ENCODE data around the gene RBM20. TPM values are rescaled to one million over a fixed set of nuclear protein-coding genes. Genes with fewer than 3 reads are reported as not detected.

RBM20 gene
- total and polyA plus RNA-seq, 2 of the 4 experiments (the other 2 are of a cell fraction): under 0.01 to 0.15 TPM

- TF ChIP-seq CTCF (conservative IDR thresholded peaks at IDR 0.05; ENCODE audit: low read depth, low read length) (no peak), POLR2A (IDR thresholded peaks at IDR 0.05; ENCODE audit: low read depth, low read length) (no peak)
Measured at GRCh38 chr10:110619514-110620397, 24.4 kb upstream of the RBM20 start (continued).

- ChIA-PET POLR2A (ENCODE audit: unreplicated experiment) (interaction anchor here (0.6 kb wide), 1 partner anchor 11 kb away, joined by 3 read pairs; no protein-coding TSS in a partner anchor), CTCF (no interaction called here)
- Histone ChIP-seq H3K14ac (replicated peaks; ENCODE audit: low read depth, low read length) (no peak overlapping the region), H3K9me3 (ENCODE audit: control insufficient read depth, insufficient read depth, low read length) (no peaks in the 10 kb centered on the region), H3K79me1 (ENCODE audit: low read depth in 1 of 2, low read length in 2 of 2) (no peaks in the 10 kb centered on the region), H4K20me1 (ENCODE audit: insufficient read depth, low read length) (no peaks in the 10 kb centered on the region), H3K23ac (ENCODE audit: low read depth, low read length) (no peak overlapping the region), H3K27ac (ENCODE audit: insufficient read depth, low read length) (no peak overlapping the region), H2BK120ac (ENCODE audit: low read depth, low read length) (no peak overlapping the region), H3K4me1 (ENCODE audit: control insufficient read depth, insufficient read depth, low read length) (no peaks in the 10 kb centered on the region), H3K56ac (ENCODE audit: extremely low read depth, insufficient read depth, low read length) (no peak overlapping the region), H3K9ac (ENCODE audit: low read depth, low read length) (no peak overlapping the region), H3K27me3 (ENCODE audit: control insufficient read depth, insufficient read depth, low read length) (peaks cover 11% of the 10 kb centered on the region), H2BK15ac (ENCODE audit: low read depth, low read length) (no peak overlapping the region), H4K91ac (ENCODE audit: insufficient read depth, low read depth, low read length) (no peak overlapping the region), H2BK20ac (ENCODE audit: low read depth, low read length) (no peak overlapping the region), H2AFZ (replicated peaks; ENCODE audit: low read length, poor library complexity) (no peak overlapping the region), H3K9me1 (ENCODE audit: insufficient read depth, low read length) (no peaks in the 10 kb centered on the region), H4K5ac (ENCODE audit: low read depth, low read length) (no peak overlapping the region), H2BK5ac (ENCODE audit: low read depth, low read length, poor library complexity, severe bottlenecking) (no peak overlapping the region), H2AK5ac (ENCODE audit: low read depth, low read length) (no peak overlapping the region), H3K4ac (ENCODE audit: low read depth, low read length) (no peak overlapping the region), H3K4me3 (ENCODE audit: insufficient read depth, low read depth, low read length) (no peak overlapping the region), H4K8ac (ENCODE audit: low read depth in 2 of 2, low read length in 2 of 2) (no peak overlapping the region), H3K36me3 (ENCODE audit: control insufficient read depth, insufficient read depth, low read length) (no peaks in the 10 kb centered on the region), H3K4me2 (ENCODE audit: low read depth, low read length) (no peak overlapping the region), H2AK9ac (replicated peaks; ENCODE audit: low read depth, low read length, poor library complexity) (no peak overlapping the region), H3K18ac (ENCODE audit: low read depth, low read length) (no peak overlapping the region)
- no CpG with 5 or more reads among the region's 2 CpGs for WGBS, 2 experiments (ENCODE audit: extremely low coverage in 2 of 2, insufficient read length in 1 of 2)
- in situ Hi-C loops (cut with MboI; ENCODE audit: low sequenced_read_pairs): no loop called here
- dilution Hi-C loops (cut with HindIII; ENCODE audit: low sequenced_read_pairs, unreplicated experiment): no loop called here
- DNase-seq (no peak), ATAC-seq (ENCODE audit: low read depth) (no peak)
- intact Hi-C loops (cut with micrococcal nuclease): no loop called here
- no TSS peak for BruUV-seq (replicated peaks)
- TF ChIP-seq RCOR1 (IDR thresholded peaks at IDR 0.05; ENCODE audit: insufficient replicate concordance, low read length): no peak
- no peak for TF ChIP-seq NFE2L2 (IDR thresholded peaks at IDR 0.05; ENCODE audit: low read depth, low read length)
- TF ChIP-seq MAFK (IDR thresholded peaks at IDR 0.05; ENCODE audit: low read depth, low read length): no peak
- TF ChIP-seq ELK1 (IDR thresholded peaks at IDR 0.05; ENCODE audit: borderline replicate concordance, low read depth, low read length): no peak
- TF ChIP-seq FOS (IDR thresholded peaks at IDR 0.05; ENCODE audit: low read depth, low read length): no peak
- TF ChIP-seq SMC3 (IDR thresholded peaks at IDR 0.05; ENCODE audit: low read depth, low read length): no peak
- no peak for TF ChIP-seq MAZ (IDR thresholded peaks at IDR 0.05; ENCODE audit: borderline replicate concordance, low read depth, low read length)
- TF ChIP-seq POLR2A (IDR thresholded peaks at IDR 0.05; ENCODE audit: low read depth, low read length): no peak
- TF ChIP-seq CTCF (conservative IDR thresholded peaks at IDR 0.05; ENCODE audit: low read depth, low read length): no peak
- TF ChIP-seq RFX5 (IDR thresholded peaks at IDR 0.05; ENCODE audit: low read depth, low read length): no peak
- no peak for TF ChIP-seq BHLHE40 (IDR thresholded peaks at IDR 0.05; ENCODE audit: low read depth, low read length)
Measured at GRCh38 chr10:110620398-110620719, 23.8 kb upstream of the RBM20 start.
